Omental fat pad (tissue), 4 donors: ENCODE data around the gene C2CD2L. TPM values are rescaled to one million over a fixed set of nuclear protein-coding genes. Genes with fewer than 3 reads are reported as not detected.
A peak's percentile ranks its signal among the peaks of the same experiment; 100 is the strongest.
"Not testable (repeated sequence)": the region's sequence is repeated elsewhere in the genome, so short reads cannot be mapped to it uniquely, and the experiment has no call there.

Experiments used
- ATAC-seq: fragments of 150-250 bp; one replicate; pipeline ENCODE4 v1.9.1; 2016; ENCODE audit warnings: mild to moderate bottlenecking, moderate library complexity; ENCODE audit not compliant: low FRiP score
- DNase-seq: peaks from one replicate; pipeline ENCODE4 v3.0.0-alpha.2; 2019; ENCODE audit warnings: low spot score
- total RNA-seq, 4 donors: library from RNA; depleted of rRNA; stranded (reverse); fragments of >200 nt; gene quantifications; one replicate each; pipeline ENCODE4 v1.1.0, GENCODE V29; 2016
- TF ChIP-seq, protein P1 (sequence below), 3 donors: fragments of 450-650 bp; IDR thresholded peaks; one replicate each; pipeline ENCODE4 v1.5.1; 2016 to 2017; ENCODE audit warnings: antibody characterized with exemption in 3 of 3, mild to moderate bottlenecking in 3 of 3, moderate library complexity in 2 of 3

The C2CD2L gene
- total RNA-seq, 4 donors from 2014 or later: 8.2 to 10.7 (median 9.0) TPM

DNA sequence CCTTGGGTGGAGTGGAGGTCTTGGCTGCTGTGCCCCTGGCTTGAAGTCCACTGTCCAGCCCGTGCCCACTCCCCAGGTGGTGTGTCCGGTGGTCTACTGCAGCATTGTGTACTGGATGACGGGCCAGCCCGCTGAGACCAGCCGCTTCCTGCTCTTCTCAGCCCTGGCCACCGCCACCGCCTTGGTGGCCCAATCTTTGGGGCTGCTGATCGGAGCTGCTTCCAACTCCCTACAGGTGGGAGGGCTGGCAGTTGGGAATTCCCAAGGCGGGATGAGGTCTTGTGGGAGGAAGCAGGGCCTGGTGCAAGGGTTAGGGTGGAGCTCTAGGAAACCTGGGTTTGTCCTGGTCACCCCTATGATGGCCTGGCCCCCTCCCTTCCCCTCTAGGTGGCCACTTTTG lies 53.0 kb downstream of the C2CD2L start:
- no peak for DNase-seq
- ATAC-seq: no peak
- TF ChIP-seq, protein P1, sequence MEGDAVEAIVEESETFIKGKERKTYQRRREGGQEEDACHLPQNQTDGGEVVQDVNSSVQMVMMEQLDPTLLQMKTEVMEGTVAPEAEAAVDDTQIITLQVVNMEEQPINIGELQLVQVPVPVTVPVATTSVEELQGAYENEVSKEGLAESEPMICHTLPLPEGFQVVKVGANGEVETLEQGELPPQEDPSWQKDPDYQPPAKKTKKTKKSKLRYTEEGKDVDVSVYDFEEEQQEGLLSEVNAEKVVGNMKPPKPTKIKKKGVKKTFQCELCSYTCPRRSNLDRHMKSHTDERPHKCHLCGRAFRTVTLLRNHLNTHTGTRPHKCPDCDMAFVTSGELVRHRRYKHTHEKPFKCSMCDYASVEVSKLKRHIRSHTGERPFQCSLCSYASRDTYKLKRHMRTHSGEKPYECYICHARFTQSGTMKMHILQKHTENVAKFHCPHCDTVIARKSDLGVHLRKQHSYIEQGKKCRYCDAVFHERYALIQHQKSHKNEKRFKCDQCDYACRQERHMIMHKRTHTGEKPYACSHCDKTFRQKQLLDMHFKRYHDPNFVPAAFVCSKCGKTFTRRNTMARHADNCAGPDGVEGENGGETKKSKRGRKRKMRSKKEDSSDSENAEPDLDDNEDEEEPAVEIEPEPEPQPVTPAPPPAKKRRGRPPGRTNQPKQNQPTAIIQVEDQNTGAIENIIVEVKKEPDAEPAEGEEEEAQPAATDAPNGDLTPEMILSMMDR (IDR thresholded peaks at IDR 0.05): no peak

DNA sequence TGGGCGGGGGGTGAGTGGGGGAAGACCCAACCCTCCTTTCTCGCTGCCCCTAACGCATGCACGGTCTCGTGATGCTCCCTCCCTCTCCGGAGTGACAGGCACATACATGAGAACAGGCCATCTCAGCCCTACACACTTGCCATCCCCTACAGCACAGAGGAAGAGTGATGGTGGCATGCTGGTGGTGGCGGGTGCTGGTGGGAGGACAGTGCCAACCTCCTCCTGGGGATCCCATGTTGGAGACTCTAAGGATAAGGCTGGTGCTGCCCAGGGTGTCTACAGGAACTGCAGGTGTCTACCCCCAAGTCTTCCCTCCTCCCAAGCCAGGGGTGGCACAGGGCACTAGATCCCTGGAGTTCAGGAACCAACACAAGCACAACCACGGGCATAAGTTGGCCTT lies 54.7 kb downstream of the C2CD2L start:
- DNase-seq (no peak), ATAC-seq (no peak)

DNA sequence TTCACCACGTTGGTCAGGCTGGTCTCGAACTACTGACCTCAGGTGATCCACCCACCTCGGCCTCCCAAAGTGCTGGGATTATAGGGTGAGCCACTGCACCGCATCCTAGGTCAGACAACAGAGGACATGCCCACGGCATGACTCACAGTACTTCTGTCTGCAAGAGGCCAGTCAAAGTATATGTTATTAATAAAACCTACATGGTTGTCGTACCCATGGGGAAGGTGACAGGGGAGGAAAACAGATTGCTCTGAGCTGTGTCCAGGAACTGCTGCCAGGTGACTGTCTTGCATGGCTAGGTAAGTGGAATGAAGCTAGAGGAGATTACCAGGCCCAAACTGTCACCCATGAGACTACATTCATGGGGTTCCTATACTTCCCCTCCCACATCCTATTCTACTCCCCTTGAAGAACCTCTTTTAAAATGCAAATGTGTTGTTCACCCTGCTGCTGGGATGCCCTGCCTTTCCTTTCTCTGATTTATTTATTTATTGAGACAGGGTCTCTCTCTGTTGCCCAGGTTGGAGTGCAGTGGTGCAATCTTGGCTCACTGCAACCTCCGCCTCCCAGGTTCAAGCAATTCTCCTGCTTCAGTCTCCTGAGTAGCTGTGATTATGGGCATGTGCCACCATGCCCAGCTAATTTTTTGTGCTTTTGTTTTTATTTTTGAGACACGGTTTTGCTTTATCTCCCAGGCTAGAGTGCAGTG lies 59.4 kb downstream of the C2CD2L start:
- TF ChIP-seq, protein P1 (IDR thresholded peaks at IDR 0.05): no peak
- ATAC-seq: no peak
- no peak for DNase-seq

More for the DNA sequence above, 54.7 kb downstream of the C2CD2L start:
- TF ChIP-seq, protein P1 (IDR thresholded peaks at IDR 0.05): no peak

DNA sequence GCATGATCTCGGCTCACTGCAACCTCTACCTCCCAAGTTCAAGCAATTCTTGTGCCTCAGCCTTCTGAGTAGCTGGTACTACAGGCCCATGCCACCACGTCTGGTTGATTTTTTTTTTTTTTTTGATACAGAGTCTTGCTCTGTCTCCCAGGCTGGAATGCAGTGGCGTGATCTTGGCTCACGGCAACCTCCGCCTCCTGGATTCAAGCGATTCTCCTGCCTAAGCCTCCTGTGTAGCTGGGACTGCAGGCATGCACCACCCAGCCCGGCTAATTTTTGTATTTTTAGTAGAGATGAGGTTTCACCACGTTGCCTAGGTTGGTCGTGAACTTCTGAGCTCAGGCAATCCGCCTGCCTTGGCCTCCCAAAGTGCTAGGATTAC lies 59.9 kb downstream of the C2CD2L start:
- not testable (repeated sequence) for DNase-seq, ATAC-seq

DNA sequence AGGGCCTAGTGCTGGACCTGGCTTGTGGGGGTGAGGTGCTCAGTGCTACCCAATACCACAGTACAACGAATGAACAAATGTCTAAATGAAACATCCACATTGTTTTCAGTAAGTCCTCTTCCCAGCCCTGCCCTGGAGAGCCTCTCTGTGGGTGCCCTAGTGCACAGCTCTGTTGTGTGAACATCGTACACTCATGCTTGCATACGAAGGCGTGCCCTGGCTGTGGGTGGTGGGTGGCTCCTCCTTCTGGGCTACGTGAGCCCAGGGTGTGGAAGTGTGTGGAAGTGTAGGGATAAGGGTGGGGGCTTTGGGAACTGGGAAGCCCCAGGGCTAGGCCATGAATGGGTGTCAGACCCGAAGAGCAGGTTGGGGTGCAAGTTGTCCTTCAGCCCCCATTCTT lies 60.8 kb downstream of the C2CD2L start:
- ATAC-seq: peak; percentile 4
- DNase-seq: no peak
- TF ChIP-seq, protein P1 (IDR thresholded peaks at IDR 0.05): no peak

Other genes with a start within 250 kb of the C2CD2L start
- under 1 TPM in 2 of 4 donors, not detected in 2; 0.09 to 0.12 TPM for gene CXCR5, start 223.5 kb upstream of the C2CD2L start, total RNA-seq
- 10 to 100 TPM; 13.5 to 24.0 (median 17.3) TPM for gene BCL9L, start 181.4 kb upstream of the C2CD2L start, total RNA-seq
- not detected for gene UPK2, start 151.0 kb upstream of the C2CD2L start, total RNA-seq
- gene FOXR1, start 135.6 kb upstream of the C2CD2L start, total RNA-seq: not detected
- 10 to 100 TPM; 36.9 to 66.9 (median 50.9) TPM for gene CENATAC, start 109.2 kb upstream of the C2CD2L start, total RNA-seq
- 1,000 to 10,000 TPM; 1,426 to 2,619 (median 2,025) TPM for gene RPS25, start 89.0 kb upstream of the C2CD2L start, total RNA-seq
- gene TRAPPC4, start 88.6 kb upstream of the C2CD2L start, total RNA-seq: 10 to 100 TPM; 43.2 to 61.7 (median 51.4) TPM
- gene SLC37A4, start 76.5 kb upstream of the C2CD2L start, total RNA-seq: 10 to 100 TPM; 11.6 to 18.4 (median 14.0) TPM
- gene HYOU1, start 50.1 kb upstream of the C2CD2L start, total RNA-seq: 10 to 100 TPM; 43.5 to 94.4 (median 63.7) TPM
- gene VPS11, start 39.5 kb upstream of the C2CD2L start, total RNA-seq: 10 to 100 TPM; 31.5 to 39.2 (median 32.7) TPM
- gene HMBS, start 22.5 kb upstream of the C2CD2L start, total RNA-seq: 10 to 100 TPM in 1 of 4 donors, 1 to 10 TPM in 3; 7.2 to 11.7 (median 8.5) TPM
- gene DPAGT1, start 5.5 kb upstream of the C2CD2L start, total RNA-seq: 10 to 100 TPM; 23.0 to 34.0 (median 28.5) TPM
- gene HINFP, start 14.2 kb downstream of the C2CD2L start, total RNA-seq: 10 to 100 TPM; 10.2 to 31.0 (median 24.4) TPM
- under 1 TPM in 2 of 4 donors, not detected in 2; 0.09 to 0.32 TPM for gene ABCG4, start 41.7 kb downstream of the C2CD2L start, total RNA-seq
- gene NLRX1, start 61.4 kb downstream of the C2CD2L start, total RNA-seq: 10 to 100 TPM in 3 of 4 donors, 1 to 10 TPM in 1; 7.9 to 26.0 (median 14.7) TPM
- gene NHERF4, start 78.1 kb downstream of the C2CD2L start, total RNA-seq: 10 to 100 TPM in 1 of 4 donors, 1 to 10 TPM in 2, not detected in 1; 1.3 to 11.7 (median 1.4) TPM
- gene CBL, start 99.0 kb downstream of the C2CD2L start, total RNA-seq: 10 to 100 TPM; 12.9 to 26.6 (median 20.9) TPM
- 1,000 to 10,000 TPM in 1 of 4 donors, 100 to 1,000 TPM in 3; 613 to 1,211 (median 746) TPM for gene MCAM, start 209.8 kb downstream of the C2CD2L start, total RNA-seq
- gene RNF26, start 227.2 kb downstream of the C2CD2L start, total RNA-seq: 10 to 100 TPM in 1 of 4 donors, 1 to 10 TPM in 3; 8.9 to 11.1 (median 9.4) TPM
- 10 to 100 TPM; 18.0 to 74.2 (median 35.5) TPM for gene C1QTNF5, start 233.5 kb downstream of the C2CD2L start, total RNA-seq
- not detected for gene MFRP, start 239.4 kb downstream of the C2CD2L start, total RNA-seq